CD4-positive, alpha-beta T cell treated with Interleukin-17A for 1 hour (primary cell): ENCODE measurements around the gene IGFBP7.

Experiments
- DNase-seq: peaks from one replicate; pipeline ENCODE4 v3.0.0-alpha.2; 2020

The IGFBP7 gene

GRCh38 chr4:57093845-57094831 is 16.0 kb downstream of the IGFBP7 start:
- DNase-seq = no peak

- no peak for DNase-seq
Observed at GRCh38 chr4:57091657-57092162, 18.5 kb downstream of the IGFBP7 start.

- DNase-seq = no peak
Observed at GRCh38 chr4:57090079-57090478, 20.1 kb downstream of the IGFBP7 start.

- DNase-seq = no peak
Observed at GRCh38 chr4:57089549-57089948, 20.6 kb downstream of the IGFBP7 start.

- no peak for DNase-seq
Observed at GRCh38 chr4:57086031-57086723, 24.0 kb downstream of the IGFBP7 start.

GRCh38 chr4:57085278-57085677 is 24.9 kb downstream of the IGFBP7 start:
- DNase-seq = no peak

GRCh38 chr4:57084360-57084759 is 25.8 kb downstream of the IGFBP7 start:
- no peak for DNase-seq

- DNase-seq = no peak
Observed at GRCh38 chr4:57083090-57083489, 27.1 kb downstream of the IGFBP7 start.

- no peak for DNase-seq
Observed at GRCh38 chr4:57081651-57082621, 28.2 kb downstream of the IGFBP7 start.

GRCh38 chr4:57080781-57081650 is 29.2 kb downstream of the IGFBP7 start:
- DNase-seq = no peak

GRCh38 chr4:57078685-57079521 is 31.3 kb downstream of the IGFBP7 start:
- no peak for DNase-seq

- no peak for DNase-seq
Observed at GRCh38 chr4:57077550-57078343, 32.4 kb downstream of the IGFBP7 start.

- DNase-seq = no peak
Observed at GRCh38 chr4:57076646-57077045, 33.5 kb downstream of the IGFBP7 start.

GRCh38 chr4:57075367-57075766 is 34.8 kb downstream of the IGFBP7 start:
- no peak for DNase-seq

GRCh38 chr4:57074744-57075143 is 35.4 kb downstream of the IGFBP7 start:
- no peak for DNase-seq

GRCh38 chr4:57073559-57073958 is 36.6 kb downstream of the IGFBP7 start:
- no peak for DNase-seq

GRCh38 chr4:57071326-57071725 is 38.9 kb downstream of the IGFBP7 start:
- no peak for DNase-seq

- DNase-seq = no peak
Observed at GRCh38 chr4:57070461-57070860, 39.7 kb downstream of the IGFBP7 start.

GRCh38 chr4:57068237-57068981 is 41.8 kb downstream of the IGFBP7 start:
- no peak for DNase-seq
